ENCODE results near the gene KANK4.

Gene KANK4

GRCh38 chr1:62198069-62198780 lies 121.0 kb downstream of the KANK4 start:
- no peak for TF ChIP-seq CTCF (IDR thresholded peaks at IDR 0.05)

- no peak for TF ChIP-seq CTCF (IDR thresholded peaks at IDR 0.05)
Measured at GRCh38 chr1:62196086-62196690, 123.0 kb downstream of the KANK4 start.

- no peak for TF ChIP-seq CTCF (IDR thresholded peaks at IDR 0.05)
Measured at GRCh38 chr1:62194651-62195544, 124.3 kb downstream of the KANK4 start, which contains the start of gene L1TD1. L1TD1 (plus strand) TSS chr1:62194849; CDS start chr1:62206629, 11,780 bp downstream.

- no peak for TF ChIP-seq CTCF (IDR thresholded peaks at IDR 0.05)
Measured at GRCh38 chr1:62188111-62188510, 131.1 kb downstream of the KANK4 start.

- no peak for TF ChIP-seq CTCF (IDR thresholded peaks at IDR 0.05)
Measured at GRCh38 chr1:62187548-62187947, 131.7 kb downstream of the KANK4 start.

Data from LNCAP (cell line).